GM19397 (cell line): ENCODE measurements around the gene SIK2.
A peak's percentile ranks its signal among the peaks of the same experiment; 100 is the strongest.
"Not testable (repeated sequence)": the region's sequence is repeated elsewhere in the genome, so short reads cannot be mapped to it uniquely, and the experiment has no call there.

Source experiments
- ATAC-seq: cut with Tn5 transposase; IDR thresholded peaks from one replicate; pipeline ENCODE4 v1.9.1; 2021; ENCODE audit warnings: mild to moderate bottlenecking, moderate library complexity; ENCODE audit not compliant: unreplicated experiment

Gene SIK2

GRCh38 chr11:111748035-111748804 lies 146.0 kb downstream of the SIK2 start:
- no peak for ATAC-seq

GRCh38 chr11:111749646-111750045 lies 147.4 kb downstream of the SIK2 start:
- ATAC-seq, result no peak

- no peak for ATAC-seq
Observed at GRCh38 chr11:111756097-111756496, 153.8 kb downstream of the SIK2 start.

- no peak for ATAC-seq
Observed at GRCh38 chr11:111759376-111759775, 157.1 kb downstream of the SIK2 start.

GRCh38 chr11:111759778-111760407 lies 157.6 kb downstream of the SIK2 start:
- ATAC-seq, result no peak

GRCh38 chr11:111761036-111761435 lies 158.8 kb downstream of the SIK2 start:
- ATAC-seq, result no peak

GRCh38 chr11:111762526-111762925 lies 160.3 kb downstream of the SIK2 start:
- no peak for ATAC-seq

- ATAC-seq, result no peak
Observed at GRCh38 chr11:111762981-111763643, 160.9 kb downstream of the SIK2 start.

- no peak for ATAC-seq
Observed at GRCh38 chr11:111764621-111765020, 162.4 kb downstream of the SIK2 start.

GRCh38 chr11:111765320-111765983 lies 163.2 kb downstream of the SIK2 start:
- ATAC-seq, result peak; percentile 22

GRCh38 chr11:111765984-111766833 lies 164.0 kb downstream of the SIK2 start, which contains the start of gene PPP2R1B:
Gene PPP2R1B, minus strand, starts transcription at chr11:111766389. Its CDS starts 28 bp downstream, at chr11:111766361.
- ATAC-seq, result peak; percentile 82

- peak; percentile 3 for ATAC-seq
Observed at GRCh38 chr11:111766834-111767142, 164.5 kb downstream of the SIK2 start.

- ATAC-seq, result no peak
Observed at GRCh38 chr11:111770581-111771134, 168.4 kb downstream of the SIK2 start.

GRCh38 chr11:111771205-111771604 lies 169.0 kb downstream of the SIK2 start:
- not testable (repeated sequence) for ATAC-seq

- no peak for ATAC-seq
Observed at GRCh38 chr11:111772535-111772934, 170.3 kb downstream of the SIK2 start.

- no peak for ATAC-seq
Observed at GRCh38 chr11:111774955-111775710, 172.9 kb downstream of the SIK2 start.

GRCh38 chr11:111776398-111777093 lies 174.3 kb downstream of the SIK2 start:
- ATAC-seq, result peak; percentile 90

- ATAC-seq, result peak; percentile 45
Observed at GRCh38 chr11:111777094-111778046, 175.1 kb downstream of the SIK2 start.
